GM18861 (cell line): ENCODE data around the gene DPP7.

ENCODE experiments used
- ATAC-seq: cut with Tn5 transposase; IDR thresholded peaks from one replicate; pipeline ENCODE4 v1.9.1; 2021; ENCODE audit not compliant: unreplicated experiment

Gene DPP7

DNA sequence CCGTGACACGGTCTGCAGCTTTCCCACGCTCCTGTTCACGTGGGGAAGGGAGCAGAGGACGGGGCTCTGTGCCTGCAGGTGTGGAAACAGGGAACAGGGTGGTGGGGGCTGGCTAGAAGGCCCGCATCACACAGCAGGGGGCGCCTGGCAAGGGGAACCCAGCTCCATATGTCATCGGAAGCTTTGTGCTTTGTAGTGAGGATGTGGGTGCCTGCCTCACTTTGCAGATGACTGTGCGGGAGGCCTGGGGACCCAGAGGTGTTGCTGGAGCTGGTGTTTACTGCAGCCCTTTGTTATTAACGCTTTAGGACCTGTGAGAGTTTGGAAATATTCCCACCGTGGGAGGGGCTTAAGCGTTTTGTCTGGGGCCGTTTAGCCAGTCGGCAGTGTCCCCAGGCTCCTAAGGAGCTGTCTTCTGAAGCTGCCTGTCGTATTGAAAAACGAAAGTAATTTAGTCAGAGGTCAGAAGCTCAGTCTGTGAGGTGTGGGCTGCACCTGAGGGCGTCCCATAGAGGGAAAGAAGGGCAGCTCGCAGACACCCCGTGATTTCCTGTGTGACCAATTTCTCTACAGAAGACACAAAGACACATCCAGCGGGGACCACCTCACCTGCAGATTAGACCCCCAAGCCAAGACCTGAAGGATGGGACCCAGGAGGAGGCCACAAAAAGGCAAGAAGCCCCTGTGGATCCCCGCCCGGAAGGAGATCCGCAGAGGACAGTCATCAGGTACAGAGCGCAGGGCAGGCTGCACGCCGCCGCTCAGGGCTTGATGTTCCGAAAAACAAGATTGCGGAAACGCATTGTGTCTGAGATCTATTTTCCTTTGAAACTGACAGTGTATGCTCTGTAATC, 18.6 kb downstream of the DPP7 start:
- ATAC-seq, result no peak

DNA sequence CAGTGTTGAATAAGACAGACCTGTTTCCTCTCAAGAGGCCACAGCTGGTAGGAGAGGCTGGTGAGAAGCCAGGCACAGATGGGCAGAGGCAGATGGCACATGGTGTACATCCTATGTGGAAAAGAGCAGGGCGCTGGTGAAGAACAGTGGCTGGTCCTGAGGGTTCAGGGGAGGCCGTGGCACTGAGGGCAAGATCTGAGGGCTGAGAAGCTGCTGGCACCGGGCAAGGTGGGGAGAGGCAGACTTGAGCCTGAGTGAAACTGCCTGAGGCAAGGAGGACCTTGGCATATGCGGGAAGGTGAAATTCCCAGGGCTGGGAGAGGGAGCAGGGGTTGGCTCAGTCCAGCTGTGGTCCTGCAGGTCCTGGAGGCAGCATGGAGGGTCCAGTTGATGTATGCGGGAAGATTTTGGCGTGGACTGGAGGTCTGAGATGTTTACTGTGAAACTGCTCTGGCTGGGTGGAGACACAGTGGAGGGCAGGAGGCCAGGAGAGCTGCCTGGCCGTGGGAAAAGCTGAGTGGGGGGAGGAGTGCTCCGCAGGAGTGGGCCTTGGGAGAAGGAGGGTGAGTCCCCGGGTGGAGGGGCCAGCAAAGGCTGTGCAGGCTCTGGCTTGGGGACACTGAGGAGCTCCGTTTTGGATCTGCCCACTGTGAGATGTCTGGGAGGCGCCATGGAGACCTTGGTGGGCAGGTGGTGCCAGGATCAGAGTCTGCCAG, 25.1 kb downstream of the DPP7 start:
- no peak for ATAC-seq

GRCh38 chr9:137088121-137088520, 26.4 kb downstream of the DPP7 start:
- no peak for ATAC-seq

- no peak for ATAC-seq
Observed at GRCh38 chr9:137087409-137087925, 27.1 kb downstream of the DPP7 start.

DNA sequence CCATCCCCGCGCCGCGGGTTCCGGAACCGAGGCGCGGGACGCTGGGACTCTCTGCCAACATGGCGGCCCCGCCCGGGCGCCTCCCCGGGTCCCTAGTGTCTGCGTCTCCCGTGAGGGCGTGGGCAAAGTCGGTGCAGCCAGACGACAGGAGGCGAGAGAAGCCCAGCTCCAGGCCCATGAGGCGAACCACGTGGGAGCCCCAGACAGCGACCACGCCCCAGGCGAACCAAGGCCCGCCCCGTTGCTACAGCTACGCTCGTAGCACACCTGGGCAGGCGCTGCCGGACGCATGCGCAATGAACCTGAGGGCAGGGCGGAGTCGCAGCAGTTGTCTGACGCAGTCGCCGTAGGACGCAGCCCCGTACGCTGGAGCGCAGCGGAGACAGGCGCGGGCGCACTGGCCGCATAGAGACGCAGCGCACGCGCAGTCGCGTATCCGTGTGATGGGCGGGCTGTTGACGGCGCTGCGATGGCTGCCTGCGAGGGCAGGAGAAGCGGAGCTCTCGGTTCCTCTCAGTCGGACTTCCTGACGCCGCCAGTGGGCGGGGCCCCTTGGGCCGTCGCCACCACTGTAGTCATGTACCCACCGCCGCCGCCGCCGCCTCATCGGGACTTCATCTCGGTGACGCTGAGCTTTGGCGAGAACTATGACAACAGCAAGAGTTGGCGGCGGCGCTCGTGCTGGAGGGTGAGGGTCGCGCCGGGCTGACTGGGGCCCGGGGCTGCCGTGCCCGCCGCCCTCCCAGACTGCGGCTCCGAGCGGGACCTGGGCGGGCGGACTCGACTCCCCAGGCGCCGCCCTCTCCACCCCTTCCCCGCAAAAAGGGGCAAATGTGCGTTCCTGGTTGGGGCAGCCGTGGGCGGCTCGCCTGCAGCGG, 27.8 kb downstream of the DPP7 start, which contains the start of gene MAN1B1:
Gene MAN1B1, plus strand, starts transcription at position 455 of the 878 bp plus-strand sequence. Its CDS starts 15 bp downstream, at position 470.
- peak; percentile 82 for ATAC-seq

- ATAC-seq, result peak; percentile 9
Observed at GRCh38 chr9:137085920-137086530, 28.5 kb downstream of the DPP7 start.

GRCh38 chr9:137084526-137084925, 30.0 kb downstream of the DPP7 start:
- ATAC-seq, result no peak

GRCh38 chr9:137083394-137084004, 31.0 kb downstream of the DPP7 start:
- ATAC-seq, result no peak

- no peak for ATAC-seq
Observed at GRCh38 chr9:137082925-137083290, 31.6 kb downstream of the DPP7 start.

- no peak for ATAC-seq
Observed at GRCh38 chr9:137082222-137082924, 32.2 kb downstream of the DPP7 start.

- no peak for ATAC-seq
Observed at GRCh38 chr9:137080260-137081122, 34.0 kb downstream of the DPP7 start.

- no peak for ATAC-seq
Observed at GRCh38 chr9:137079401-137079787, 35.1 kb downstream of the DPP7 start.

DNA sequence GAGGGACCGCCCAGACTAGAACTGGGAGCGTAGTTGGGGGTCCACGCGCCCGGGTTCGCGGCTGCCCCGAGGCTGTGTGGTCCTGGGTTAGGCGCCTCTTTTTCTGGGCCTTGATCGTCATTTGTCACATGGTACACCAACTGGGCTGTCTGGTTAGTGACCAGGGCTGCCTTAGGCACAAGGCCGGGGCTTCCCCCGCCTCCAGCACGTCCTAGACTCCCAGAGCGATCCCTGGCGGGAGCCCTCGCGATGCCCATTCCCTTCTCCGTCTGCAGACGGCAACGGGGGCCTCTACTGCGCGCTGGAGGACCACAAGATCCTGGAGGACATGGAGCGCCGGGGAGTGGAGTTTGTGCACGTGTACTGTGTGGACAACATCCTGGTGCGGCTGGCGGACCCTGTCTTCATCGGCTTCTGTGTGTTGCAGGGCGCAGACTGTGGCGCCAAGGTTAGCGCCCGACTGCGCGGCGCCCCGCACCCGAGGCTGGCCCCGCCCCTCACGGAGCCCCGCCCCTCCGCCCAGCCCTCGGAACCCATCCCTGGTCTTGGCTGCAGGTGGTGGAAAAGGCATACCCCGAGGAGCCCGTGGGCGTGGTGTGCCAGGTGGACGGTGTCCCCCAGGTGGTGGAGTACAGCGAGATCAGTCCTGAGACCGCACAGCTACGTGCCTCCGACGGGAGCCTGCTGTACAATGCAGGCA, 35.7 kb downstream of the DPP7 start:
- no peak for ATAC-seq

DNA sequence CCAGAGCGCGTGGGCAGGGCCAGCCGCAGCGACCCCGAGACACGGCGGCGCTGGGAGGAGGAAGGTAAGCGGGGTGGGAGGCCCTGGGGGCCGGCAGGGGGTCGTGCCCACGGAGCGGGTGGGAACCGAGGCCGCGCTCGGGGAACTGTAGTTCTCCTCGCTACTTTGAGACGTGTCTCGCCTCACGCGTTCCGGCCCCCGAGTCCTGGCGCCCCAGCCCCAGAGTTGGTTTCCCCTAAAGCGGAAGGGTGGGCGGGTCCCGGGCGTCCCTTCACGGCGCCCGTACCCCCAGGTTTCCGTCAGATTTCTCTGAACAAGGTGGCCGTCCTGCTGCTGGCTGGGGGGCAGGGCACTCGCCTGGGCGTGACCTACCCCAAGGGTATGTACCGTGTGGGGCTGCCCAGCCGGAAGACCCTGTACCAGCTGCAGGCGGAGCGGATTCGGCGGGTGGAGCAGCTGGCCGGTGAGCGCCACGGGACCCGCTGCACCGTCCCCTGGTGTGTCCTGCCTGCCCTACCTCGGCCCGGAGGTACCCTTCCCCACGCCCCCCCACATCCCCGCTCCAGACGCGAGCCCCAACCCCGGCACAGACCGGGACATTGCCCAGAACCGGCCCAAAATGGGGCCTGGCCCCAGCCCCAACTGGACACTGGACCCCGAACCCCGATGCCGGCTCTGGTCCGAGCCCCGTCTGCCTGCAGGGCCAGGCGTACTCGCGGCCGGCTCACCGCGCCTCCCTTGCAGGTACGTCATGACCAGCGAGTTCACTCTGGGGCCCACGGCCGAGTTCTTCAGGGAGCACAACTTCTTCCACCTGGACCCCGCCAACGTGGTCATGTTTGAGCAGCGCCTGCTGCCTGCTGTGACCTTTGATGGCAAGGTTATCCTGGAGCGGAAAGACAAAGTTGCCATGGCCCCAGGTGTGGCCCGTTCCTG, 36.5 kb downstream of the DPP7 start:
- ATAC-seq, result no peak

DNA sequence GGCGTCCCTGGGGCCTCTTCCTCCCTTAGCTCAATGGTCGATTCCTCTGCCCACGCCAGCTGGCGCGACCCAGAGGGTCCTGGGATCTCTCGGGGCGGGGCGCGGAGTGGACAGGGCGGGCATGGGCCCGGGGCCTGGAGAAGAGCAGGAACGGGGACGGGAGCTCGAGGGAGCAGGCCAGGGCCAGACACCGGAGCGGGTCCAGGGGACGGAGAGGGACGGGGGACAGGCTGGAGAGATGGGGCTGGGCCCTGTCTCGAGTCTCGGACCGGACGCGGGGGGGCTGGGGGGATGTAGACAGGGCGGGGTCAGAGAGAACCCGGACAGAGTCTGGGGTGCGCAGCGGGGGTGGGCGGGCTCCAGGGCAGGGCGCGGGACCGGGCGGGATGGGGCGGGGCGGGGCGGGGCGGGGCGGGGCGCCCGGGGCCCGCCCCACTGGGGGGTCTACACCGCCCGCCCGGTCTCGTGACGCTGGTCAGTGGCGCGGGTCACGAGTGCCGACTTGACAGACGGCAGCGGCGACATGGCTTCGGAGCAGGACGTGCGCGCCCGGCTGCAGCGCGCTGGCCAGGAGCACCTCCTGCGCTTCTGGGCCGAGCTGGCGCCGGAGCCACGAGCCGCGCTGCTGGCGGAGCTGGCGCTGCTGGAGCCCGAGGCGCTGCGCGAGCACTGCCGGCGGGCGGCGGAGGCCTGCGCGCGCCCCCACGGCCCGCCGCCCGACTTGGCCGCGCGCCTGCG, 37.4 kb downstream of the DPP7 start, which contains the start of gene UAP1L1:
Gene UAP1L1, plus strand, starts transcription at position 508 of the 738 bp plus-strand sequence. Its CDS starts 16 bp downstream, at position 524.
- ATAC-seq, result peak; percentile 44

DNA sequence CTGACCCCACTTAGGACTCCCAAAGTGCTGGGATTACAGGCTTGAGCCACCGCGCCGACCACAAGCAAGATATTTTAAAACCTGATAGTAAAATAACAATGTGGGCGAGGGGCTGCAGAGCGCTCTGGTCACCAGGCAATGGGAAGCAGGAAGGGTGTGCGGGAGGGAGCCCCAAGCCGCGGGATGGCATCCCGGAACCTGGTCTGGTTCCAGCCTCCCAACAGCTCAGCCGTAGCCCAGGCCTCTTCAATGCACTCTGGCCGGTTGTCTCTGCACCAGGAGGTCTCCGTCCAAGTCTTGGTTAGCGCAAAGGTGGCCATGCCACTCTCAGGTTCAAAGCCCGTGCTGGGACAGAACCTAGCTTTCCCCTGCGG, 37.9 kb downstream of the DPP7 start:
- no peak for ATAC-seq
